H9 (cell line): ENCODE measurements around the gene DNAJC30. TPM values are rescaled to one million over a fixed set of nuclear protein-coding genes. Genes with fewer than 3 reads are reported as not detected.

Source experiments
- DNase-seq: peaks from one replicate; pipeline ENCODE4 v3.0.0-alpha.2; 2017
- H2AFZ ChIP-seq: one replicate; pipeline ENCODE4 v1.6.1; 2013; ENCODE audit warnings: mild to moderate bottlenecking, low read length, control low read depth, moderate library complexity
- H2AK5ac ChIP-seq: 2 replicates; pipeline ENCODE4 v1.6.1; 2013; ENCODE audit warnings: low read length, control low read depth, mixed read lengths; ENCODE audit not compliant: insufficient read length
- H2BK120ac ChIP-seq: one replicate; pipeline ENCODE4 v1.6.1; 2013; ENCODE audit warnings: low read depth, mild to moderate bottlenecking, low read length, control low read depth, inconsistent platforms; ENCODE audit not compliant: poor library complexity, severe bottlenecking
- H2BK12ac ChIP-seq: 2 replicates; pipeline ENCODE4 v1.6.1; 2013; ENCODE audit warnings: low read length, control low read depth, mixed read lengths, low read depth; ENCODE audit not compliant: insufficient read length
- H2BK15ac ChIP-seq: 2 replicates; pipeline ENCODE4 v1.6.1; 2013; ENCODE audit warnings: low read depth, low read length, control low read depth
- H2BK20ac ChIP-seq: one replicate; pipeline ENCODE4 v1.6.1; 2013; ENCODE audit warnings: low read depth, mild to moderate bottlenecking, low read length, control low read depth, inconsistent platforms; ENCODE audit not compliant: poor library complexity, severe bottlenecking
- H2BK5ac ChIP-seq: 2 replicates; pipeline ENCODE4 v1.6.1; 2013; ENCODE audit warnings: low read length, control low read depth, mixed read lengths; ENCODE audit not compliant: insufficient read length
- H3K14ac ChIP-seq: 2 replicates; pipeline ENCODE4 v1.6.1; 2013; ENCODE audit warnings: low read length, control low read depth; ENCODE audit not compliant: insufficient read depth
- H3K18ac ChIP-seq: 2 replicates; pipeline ENCODE4 v1.6.1; 2013; ENCODE audit warnings: low read depth, mild to moderate bottlenecking, mixed read lengths, low read length, control low read depth; ENCODE audit not compliant: insufficient read length
- H3K23ac ChIP-seq: 2 replicates; pipeline ENCODE4 v1.6.1; 2013; ENCODE audit warnings: low read length, control low read depth, mixed read lengths, low read depth; ENCODE audit not compliant: insufficient read length
- H3K23me2 ChIP-seq: 2 replicates; pipeline ENCODE4 v1.6.1; 2013; ENCODE audit warnings: low read depth, mild to moderate bottlenecking, mixed read lengths, low read length, control low read depth; ENCODE audit not compliant: insufficient read length, poor library complexity, severe bottlenecking
- H3K27ac ChIP-seq: 2 replicates; pipeline ENCODE4 v1.5.1; 2013; ENCODE audit warnings: low read length, control low read depth, mixed read lengths, low read depth; ENCODE audit not compliant: insufficient read length
- H3K27me3 ChIP-seq: 2 replicates; pipeline ENCODE4 v1.6.1; 2013; ENCODE audit warnings: low read length, control low read depth, inconsistent platforms; ENCODE audit not compliant: insufficient read depth
- H3K4ac ChIP-seq: 2 replicates; pipeline ENCODE4 v1.6.1; 2013; ENCODE audit warnings: low read depth, mild to moderate bottlenecking, control low read depth, inconsistent platforms, low read length, moderate library complexity
- H3K4me1 ChIP-seq: 2 replicates; pipeline ENCODE4 v1.6.1; 2013; ENCODE audit warnings: low read length, control low read depth, inconsistent platforms; ENCODE audit not compliant: insufficient read depth
- H3K4me2 ChIP-seq: 2 replicates; pipeline ENCODE4 v1.6.1; 2013; ENCODE audit warnings: low read length, control low read depth, mixed read lengths; ENCODE audit not compliant: insufficient read length, insufficient read depth
- H3K56ac ChIP-seq: 2 replicates; pipeline ENCODE4 v1.6.1; 2013; ENCODE audit warnings: low read depth, mild to moderate bottlenecking, mixed read lengths, low read length, control low read depth; ENCODE audit not compliant: insufficient read length
- H3K79me1 ChIP-seq: 2 replicates; pipeline ENCODE4 v1.6.1; 2013; ENCODE audit warnings: low read depth, mild to moderate bottlenecking, moderate library complexity, low read length, control low read depth, inconsistent platforms; ENCODE audit not compliant: insufficient read depth, poor library complexity, severe bottlenecking
- H3K79me2 ChIP-seq: 2 replicates; pipeline ENCODE4 v1.6.1; 2013; ENCODE audit warnings: low read length, control low read depth, inconsistent platforms; ENCODE audit not compliant: insufficient read depth
- H3K9ac ChIP-seq: 2 replicates; pipeline ENCODE4 v1.6.1; 2013; ENCODE audit warnings: low read length, control low read depth, mixed read lengths; ENCODE audit not compliant: insufficient read length; ENCODE audit errors: extremely low read depth
- H3K9me3 ChIP-seq: one replicate; pipeline ENCODE4 v1.6.1; 2013; ENCODE audit warnings: low read depth, low read length, inconsistent platforms; ENCODE audit not compliant: control insufficient read depth
- H3T11ph ChIP-seq: one replicate; pipeline ENCODE4 v1.6.1; 2013; ENCODE audit warnings: mild to moderate bottlenecking, low read length, control low read depth, inconsistent platforms
- H4K20me1 ChIP-seq: one replicate; pipeline ENCODE4 v1.6.1; 2013; ENCODE audit not compliant: control insufficient read depth, insufficient read length, insufficient read depth
- H4K5ac ChIP-seq: 2 replicates; pipeline ENCODE4 v1.6.1; 2013; ENCODE audit warnings: low read depth, mild to moderate bottlenecking, mixed read lengths, low read length, control low read depth; ENCODE audit not compliant: insufficient read length
- H4K8ac ChIP-seq: replicated peaks from 2 replicates; pipeline ENCODE4 v1.6.1; 2013; ENCODE audit warnings: low read length, control low read depth, mixed read lengths, low read depth; ENCODE audit not compliant: insufficient read length
- H4K91ac ChIP-seq: 2 replicates; pipeline ENCODE4 v1.6.1; 2013; ENCODE audit warnings: low read depth, mild to moderate bottlenecking, moderate library complexity, mixed read lengths, low read length, control low read depth; ENCODE audit not compliant: insufficient read length
- H3K27ac Mint-ChIP-seq, 3 experiments: 2 replicates in 2 of 3; 3 replicates in 1 of 3; pipeline ENCODE4 v1.8.0; 2020 to 2021; ENCODE audit warnings: mixed read lengths in 3 of 3, mild to moderate bottlenecking in 1 of 3, moderate library complexity in 1 of 3
- H3K27me3 Mint-ChIP-seq: 2 replicates; pipeline ENCODE4 v1.8.0; 2021; ENCODE audit warnings: low read depth, mild to moderate bottlenecking, moderate library complexity, mixed read lengths
- H3K36me3 Mint-ChIP-seq, 3 experiments: 2 replicates in 2 of 3; 3 replicates in 1 of 3; pipeline ENCODE4 v1.8.0; 2020 to 2021; ENCODE audit warnings: low read depth in 3 of 3, mixed read lengths in 3 of 3; ENCODE audit not compliant: insufficient read depth in 1 of 3
- H3K4me1 Mint-ChIP-seq, 2 experiments: 2 replicates each; pipeline ENCODE4 v1.8.0; 2020; ENCODE audit warnings: mixed read lengths in 2 of 2
- H3K4me3 Mint-ChIP-seq, 2 experiments: 2 replicates in 1 of 2; 3 replicates in 1 of 2; pipeline ENCODE4 v1.8.0; 2020 to 2021; ENCODE audit warnings: mild to moderate bottlenecking in 2 of 2, mixed read lengths in 2 of 2, moderate library complexity in 1 of 2
- H3K9me3 Mint-ChIP-seq, 2 experiments: 2 replicates in 1 of 2; 3 replicates in 1 of 2; pipeline ENCODE4 v1.8.0; 2020; ENCODE audit warnings: mild to moderate bottlenecking in 2 of 2, mixed read lengths in 2 of 2, moderate library complexity in 1 of 2
- WGBS: extraction: QIAGEN DNeasy Blood & Tissue Kit; methylation state at CpG from one replicate; pipeline ENCODE4 v1.1.7; 2013; ENCODE audit warnings: missing lambda C conversion rate, low lambda C conversion rate, mixed read lengths; ENCODE audit not compliant: insufficient read length; ENCODE audit errors: extremely low coverage; 5-methylcytosine and 5-hydroxymethylcytosine counted together
- total RNA-seq: library from RNA; stranded (reverse); gene quantifications from 2 replicates; pipeline ENCODE4 v1.2.1, GENCODE V29; 2021
- TF ChIP-seq, protein P1 (sequence below): fragments of 200-600 bp; sonication (generic); conservative IDR thresholded peaks from 3 replicates; pipeline ENCODE4 v1.8.0; 2021; ENCODE audit warnings: antibody characterized with exemption, mild to moderate bottlenecking

DNAJC30 gene
- total RNA-seq, 1 experiment from 2014 or later = 8.1 TPM

DNA sequence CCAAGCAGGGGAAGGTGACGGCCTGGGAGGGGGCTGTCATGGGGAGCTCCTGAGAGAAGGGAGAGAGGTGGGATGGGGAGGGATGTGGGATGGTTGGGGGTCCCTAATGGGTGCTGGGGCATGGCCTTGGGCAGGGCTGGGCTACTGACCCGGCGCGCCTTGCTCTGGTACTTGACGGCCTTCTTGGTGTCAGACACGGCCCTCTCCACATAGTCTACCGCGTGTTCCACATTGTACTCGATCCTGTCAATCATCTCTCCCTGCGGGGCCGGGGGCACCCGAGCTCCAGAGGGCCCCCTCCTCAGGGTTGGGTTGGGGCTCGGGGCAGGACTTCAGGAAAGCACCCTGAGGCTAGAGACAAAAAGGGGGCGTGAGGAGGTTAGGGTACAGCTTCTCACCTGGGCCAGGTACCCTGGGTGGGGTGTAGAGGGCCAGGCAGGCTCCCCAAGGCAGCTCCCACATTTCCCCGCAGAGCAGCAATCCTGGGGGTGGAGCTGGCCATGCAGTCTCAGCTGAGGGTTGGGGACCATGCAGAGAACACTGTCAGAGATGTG lies 17.4 kb upstream of the DNAJC30 start:
- peaks cover 29 to 54% (median 49%) of the 10 kb centered on the region in 3 experiments for H3K36me3 Mint-ChIP-seq
- no peak overlapping the region for H3K4ac ChIP-seq
- no peak overlapping the region for H2BK15ac ChIP-seq
- peaks cover 2% of the 10 kb centered on the region for H3K27me3 Mint-ChIP-seq
- no peaks in the 10 kb centered on the region for H3K79me1 ChIP-seq
- H3K4me1 Mint-ChIP-seq = peaks cover 9 to 33% of the 10 kb centered on the region in 2 experiments
- no CpG with 5 or more reads among the region's 15 CpGs for WGBS
- H2BK20ac ChIP-seq = no peak overlapping the region
- H4K91ac ChIP-seq = no peak overlapping the region
- no peak for DNase-seq
- H3K27ac ChIP-seq = no peak overlapping the region
- no peaks in the 10 kb centered on the region for H4K20me1 ChIP-seq
- peaks cover 2% of the 10 kb centered on the region for H3K23me2 ChIP-seq
- TF ChIP-seq, protein P1, sequence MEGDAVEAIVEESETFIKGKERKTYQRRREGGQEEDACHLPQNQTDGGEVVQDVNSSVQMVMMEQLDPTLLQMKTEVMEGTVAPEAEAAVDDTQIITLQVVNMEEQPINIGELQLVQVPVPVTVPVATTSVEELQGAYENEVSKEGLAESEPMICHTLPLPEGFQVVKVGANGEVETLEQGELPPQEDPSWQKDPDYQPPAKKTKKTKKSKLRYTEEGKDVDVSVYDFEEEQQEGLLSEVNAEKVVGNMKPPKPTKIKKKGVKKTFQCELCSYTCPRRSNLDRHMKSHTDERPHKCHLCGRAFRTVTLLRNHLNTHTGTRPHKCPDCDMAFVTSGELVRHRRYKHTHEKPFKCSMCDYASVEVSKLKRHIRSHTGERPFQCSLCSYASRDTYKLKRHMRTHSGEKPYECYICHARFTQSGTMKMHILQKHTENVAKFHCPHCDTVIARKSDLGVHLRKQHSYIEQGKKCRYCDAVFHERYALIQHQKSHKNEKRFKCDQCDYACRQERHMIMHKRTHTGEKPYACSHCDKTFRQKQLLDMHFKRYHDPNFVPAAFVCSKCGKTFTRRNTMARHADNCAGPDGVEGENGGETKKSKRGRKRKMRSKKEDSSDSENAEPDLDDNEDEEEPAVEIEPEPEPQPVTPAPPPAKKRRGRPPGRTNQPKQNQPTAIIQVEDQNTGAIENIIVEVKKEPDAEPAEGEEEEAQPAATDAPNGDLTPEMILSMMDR = no peak
- H3K4me3 Mint-ChIP-seq = no peak overlapping the region
- no peak overlapping the region for H2AK5ac ChIP-seq
- H3K18ac ChIP-seq = no peak overlapping the region
- H3K27ac Mint-ChIP-seq = no peak overlapping the region
- no peaks in the 10 kb centered on the region for H3K79me2 ChIP-seq
- H2BK5ac ChIP-seq = no peak overlapping the region
- H3K27me3 ChIP-seq = no peaks in the 10 kb centered on the region
- H3K56ac ChIP-seq = no peak overlapping the region
- no peaks in the 10 kb centered on the region; the same call in 1 of the 2 replicates for H3K4me1 ChIP-seq
- H3K9ac ChIP-seq = no peak overlapping the region
- no peak overlapping the region for H4K8ac ChIP-seq
- H3T11ph ChIP-seq = no peak overlapping the region
- H3K4me2 ChIP-seq = no peak overlapping the region
- no peak overlapping the region for H3K23ac ChIP-seq
- H3K9me3 ChIP-seq = no peaks in the 10 kb centered on the region
- H3K9me3 Mint-ChIP-seq = no peaks in the 10 kb centered on the region
- H2AFZ ChIP-seq = no peak overlapping the region
- H2BK120ac ChIP-seq = no peak overlapping the region
- no peak overlapping the region; the same call in 1 of the 2 replicates for H3K14ac ChIP-seq
- H4K5ac ChIP-seq = no peak overlapping the region
- no peak overlapping the region for H2BK12ac ChIP-seq
